Liver (tissue), 9 donors: Measurements from ENCODE around the gene NEURL1. TPM values are rescaled to one million over a fixed set of nuclear protein-coding genes. Genes with fewer than 3 reads are reported as not detected.

ENCODE experiments used
- DNase-seq: peaks from one replicate; pipeline ENCODE4 v3.0.0-alpha.2; 2017; ENCODE audit warnings: low spot score
- H3K27ac ChIP-seq, 2 donors: one replicate each; pipeline ENCODE4 v1.7.0; 2013; ENCODE audit warnings: inconsistent platforms in 2 of 2, low read length in 2 of 2, control low read depth in 1 of 2, low read depth in 1 of 2, mild to moderate bottlenecking in 1 of 2
- H3K27me3 ChIP-seq, 4 donors: one replicate each; pipeline versions ENCODE4 v1.6.1 to v1.7.0; 2013; ENCODE audit warnings: low read length in 3 of 4, inconsistent platforms in 1 of 4, mild to moderate bottlenecking in 1 of 4, moderate library complexity in 1 of 4; ENCODE audit not compliant: control insufficient read depth in 4 of 4, insufficient read depth in 4 of 4
- H3K36me3 ChIP-seq, 4 donors: one replicate each; pipeline versions ENCODE4 v1.6.1 to v1.7.0; 2013; ENCODE audit warnings: low read length in 3 of 4, mild to moderate bottlenecking in 3 of 4, low read depth in 1 of 4, moderate library complexity in 1 of 4; ENCODE audit not compliant: control insufficient read depth in 4 of 4, insufficient read depth in 3 of 4
- H3K4me1 ChIP-seq, 4 donors: one replicate each; pipeline versions ENCODE4 v1.6.1 to v1.7.0; 2013; ENCODE audit warnings: low read length in 3 of 4, mild to moderate bottlenecking in 3 of 4, moderate library complexity in 1 of 4; ENCODE audit not compliant: control insufficient read depth in 4 of 4, insufficient read depth in 4 of 4
- H3K4me3 ChIP-seq, 3 donors: one replicate each; pipeline versions ENCODE4 v1.6.1 to v1.7.0; 2013; ENCODE audit warnings: low read length in 3 of 3, control low read depth in 1 of 3, low read depth in 1 of 3, mild to moderate bottlenecking in 1 of 3
- H3K9ac ChIP-seq, 2 donors: one replicate each; pipeline ENCODE4 v1.7.0; 2013; ENCODE audit warnings: low read length in 2 of 2, mild to moderate bottlenecking in 2 of 2, moderate library complexity in 2 of 2, control low read depth in 1 of 2, low read depth in 1 of 2
- H3K9me3 ChIP-seq, 4 donors: one replicate each; pipeline versions ENCODE4 v1.6.1 to v1.7.0; 2013; ENCODE audit warnings: low read length in 3 of 4; ENCODE audit not compliant: control insufficient read depth in 4 of 4
- ATF3 ChIP-seq: IDR thresholded peaks from 2 replicates; pipeline ENCODE4 v1.6.1; 2016; ENCODE audit warnings: antibody characterized with exemption
- CTCF ChIP-seq: fragments of 150-350 bp; IDR thresholded peaks from 2 replicates; pipeline ENCODE4 v1.5.1; 2017; ENCODE audit warnings: improper control_type of control experiment, low read depth, low read length; ENCODE audit not compliant: missing input control
- EGR1 ChIP-seq, 2 donors: IDR thresholded peaks; 2 replicates each; pipeline ENCODE4 v1.6.1; 2016 to 2018; ENCODE audit warnings: antibody characterized with exemption in 2 of 2, low read depth in 2 of 2
- FOXA1 ChIP-seq: IDR thresholded peaks from 2 replicates; pipeline ENCODE4 v1.6.1; 2016; ENCODE audit warnings: antibody characterized with exemption
- FOXA2 ChIP-seq: IDR thresholded peaks from 2 replicates; pipeline ENCODE4 v1.6.1; 2016; ENCODE audit warnings: antibody characterized with exemption
- GABPA ChIP-seq, 2 donors: IDR thresholded peaks in 1 of 2; conservative IDR thresholded peaks in 1 of 2; 2 replicates each; pipeline ENCODE4 v1.6.1; 2016; ENCODE audit warnings: antibody characterized with exemption in 2 of 2, mild to moderate bottlenecking in 1 of 2, moderate library complexity in 1 of 2
- HNF4A ChIP-seq, 2 donors: conservative IDR thresholded peaks; 2 replicates each; pipeline ENCODE4 v1.6.1; 2016; ENCODE audit warnings: antibody characterized with exemption in 2 of 2, mild to moderate bottlenecking in 2 of 2
- HNF4G ChIP-seq: IDR thresholded peaks from 2 replicates; pipeline ENCODE4 v1.6.1; 2016; ENCODE audit warnings: antibody characterized with exemption
- JUND ChIP-seq, 2 donors: IDR thresholded peaks; 2 replicates each; pipeline ENCODE4 v1.6.1; 2016; ENCODE audit warnings: antibody characterized with exemption in 2 of 2
- NR2F2 ChIP-seq: IDR thresholded peaks from 2 replicates; pipeline ENCODE4 v1.6.1; 2016; ENCODE audit warnings: antibody characterized with exemption
- RAD21 ChIP-seq, 2 donors: IDR thresholded peaks; 2 replicates each; pipeline ENCODE4 v1.6.1; 2016; ENCODE audit warnings: antibody characterized with exemption in 2 of 2, mild to moderate bottlenecking in 2 of 2
- REST ChIP-seq: IDR thresholded peaks from 2 replicates; pipeline ENCODE4 v1.6.1; 2016; ENCODE audit warnings: antibody characterized with exemption, mild to moderate bottlenecking
- RXRA ChIP-seq, 2 donors: IDR thresholded peaks; 2 replicates each; pipeline ENCODE4 v1.6.1; 2017 to 2018; ENCODE audit warnings: antibody characterized with exemption in 2 of 2, mild to moderate bottlenecking in 1 of 2
- SP1 ChIP-seq: IDR thresholded peaks from 2 replicates; pipeline ENCODE4 v1.6.1; 2018; ENCODE audit warnings: antibody characterized with exemption, mild to moderate bottlenecking
- TAF1 ChIP-seq: conservative IDR thresholded peaks from 2 replicates; pipeline ENCODE4 v1.6.1; 2016; ENCODE audit warnings: antibody characterized with exemption, mild to moderate bottlenecking
- YY1 ChIP-seq: IDR thresholded peaks from 2 replicates; pipeline ENCODE4 v1.6.1; 2016; ENCODE audit warnings: antibody characterized with exemption, mild to moderate bottlenecking
- ZBTB33 ChIP-seq: IDR thresholded peaks from 2 replicates; pipeline ENCODE4 v1.6.1; 2016; ENCODE audit warnings: antibody characterized with exemption
- WGBS: extraction: QIAGEN DNeasy Blood & Tissue Kit; methylation state at CpG from one replicate; pipeline ENCODE4 v1.1.7; 2013; 5-methylcytosine and 5-hydroxymethylcytosine counted together
- polyA plus RNA-seq, 2 donors: library from polyadenylated mRNA; stranded (reverse) in 1 of 2; unstranded in 1 of 2; fragments of 200-250 nt in 1 of 2; fragments of >200 nt in 1 of 2; fragmentation: Nextera tagmentation in 1 of 2; extraction: Ambion mirVana in 1 of 2; gene quantifications; one replicate each; pipeline versions ENCODE4 v1.2.1 to v1.2.3, GENCODE V29; 2013 to 2015
- total RNA-seq, 2 donors: library from RNA; depleted of rRNA; stranded (reverse); fragments of >200 nt; gene quantifications; one replicate each; pipeline ENCODE4 v1.2.3, GENCODE V29; 2014
- donor health status: healthy.
- donor health status: healthy.
- donor health status: healthy.
- donor health status: healthy.
- donor health status: healthy.

NEURL1 gene
- total and polyA plus RNA-seq, 4 donors = 0.11 to 3.9 (median 0.74) TPM

GRCh38 chr10:103610921-103611511, 117.5 kb downstream of the NEURL1 start:
- WGBS = 90% methylated on average over 9 of the region's 9 CpGs
- Histone ChIP-seq H3K4me3 (no peak overlapping the region), H3K27ac (no peak overlapping the region)

More at GRCh38 chr10:103610921-103611511, 117.5 kb downstream of the NEURL1 start:
- H3K27me3 ChIP-seq = no peaks in the 10 kb centered on the region
- peaks cover 12 to 50% (median 31%) of the 10 kb centered on the region in 4 donors for H3K36me3 ChIP-seq
- DNase-seq = no peak
- no peaks in the 10 kb centered on the region for H3K9me3 ChIP-seq
- H3K9ac ChIP-seq = no peak overlapping the region
- no peak for TF ChIP-seq GABPA (IDR thresholded peaks at IDR 0.05 in 1 of 2, conservative IDR thresholded peaks at IDR 0.05 in 1 of 2)
- TF ChIP-seq FOXA1 = no peak
- no peak for TF ChIP-seq HNF4G
- no peak for TF ChIP-seq HNF4A (conservative IDR thresholded peaks at IDR 0.05)
- TF ChIP-seq TAF1 = no peak
- no peak for TF ChIP-seq NR2F2
- TF ChIP-seq YY1 = no peak
- no peak for TF ChIP-seq RXRA (IDR thresholded peaks at IDR 0.05)
- no peak for TF ChIP-seq ATF3
- no peak for TF ChIP-seq ZBTB33
- no peak for TF ChIP-seq FOXA2
- no peak for TF ChIP-seq EGR1 (IDR thresholded peaks at IDR 0.05; ENCODE audit: low read depth in 2 of 2)
- no peak for TF ChIP-seq SP1
- TF ChIP-seq REST = no peak
- TF ChIP-seq CTCF = no peak
- TF ChIP-seq RAD21 (IDR thresholded peaks at IDR 0.05) = no peak
- no peak for TF ChIP-seq JUND (IDR thresholded peaks at IDR 0.05)
- peaks cover under 1 to 1% (median 1%) of the 10 kb centered on the region in 4 donors for H3K4me1 ChIP-seq
